B cell (primary cell): ENCODE results near the gene BLTP1. TPM values are rescaled to one million over a fixed set of nuclear protein-coding genes. Genes with fewer than 3 reads are reported as not detected.

Experiments
- ATAC-seq: fragments of 200-7000 bp; cut with Tn5 transposase; one replicate; pipeline ENCODE4 v1.10.0; 2021; ENCODE audit warnings: low read depth, mild to moderate bottlenecking, moderate number of reproducible peaks, moderate library complexity
- CTCF ChIA-PET: fragments of 350-600 bp; sonication (Branson Sonifier 250); formaldehyde crosslinking; loops from one replicate; lab custom pipeline; 2021; ENCODE audit warnings: antibody characterized with exemption, inconsistent platforms; lab: Charles Lee
- POLR2A ChIA-PET: fragments of 350-600 bp; sonication (Branson Sonifier 250); formaldehyde crosslinking; loops from one replicate; lab custom pipeline; 2021; ENCODE audit warnings: antibody characterized with exemption; lab: Charles Lee
- DNase-seq: peaks from one replicate; pipeline ENCODE4 v3.0.0; 2013
- H2AFZ ChIP-seq: 2 replicates; pipeline ENCODE4 v1.6.1; 2012; ENCODE audit warnings: mild to moderate bottlenecking, low read depth, low read length; ENCODE audit not compliant: insufficient read depth, poor library complexity, severe bottlenecking
- H3K27ac ChIP-seq, 2 donors: 1 replicate in 1 of 2; 2 replicates in 1 of 2; pipeline ENCODE4 v1.5.1; 2012 to 2013; ENCODE audit warnings: low read length in 2 of 2, mild to moderate bottlenecking in 2 of 2, moderate library complexity in 1 of 2
- H3K27me3 ChIP-seq, 4 experiments: fragments of 200-600 bp in 1 of 4; sonication (generic) in 1 of 4; replicated peaks in 1 of 4; 1 replicate in 2 of 4; 2 replicates in 2 of 4; pipeline versions ENCODE4 v1.6.1 to v1.7.0; 2013 to 2016; ENCODE audit warnings: low read length in 3 of 4, mild to moderate bottlenecking in 2 of 4, mixed read lengths in 1 of 4, moderate library complexity in 1 of 4; ENCODE audit not compliant: insufficient read depth in 4 of 4, control insufficient read depth in 3 of 4; ENCODE audit errors: control extremely low read depth in 1 of 4
- H3K36me3 ChIP-seq, 2 experiments: replicated peaks in 1 of 2; 1 replicate in 1 of 2; 2 replicates in 1 of 2; pipeline versions ENCODE4 v1.6.1 to v1.7.1; 2013; ENCODE audit warnings: low read length in 1 of 2; ENCODE audit not compliant: insufficient read depth in 2 of 2, control insufficient read depth in 1 of 2; ENCODE audit errors: control extremely low read depth in 1 of 2, extremely low read depth in 1 of 2
- H3K4me1 ChIP-seq, 2 donors: fragments of 200-600 bp in 1 of 2; sonication (generic) in 1 of 2; 1 replicate in 1 of 2; 2 replicates in 1 of 2; pipeline versions ENCODE4 v1.5.1 to v1.6.1; 2013 to 2017; ENCODE audit warnings: low read length in 2 of 2; ENCODE audit not compliant: control insufficient read depth in 2 of 2, insufficient read depth in 2 of 2
- H3K4me2 ChIP-seq: replicated peaks from 2 replicates; pipeline ENCODE3; 2012; ENCODE audit warnings: mild to moderate bottlenecking, low read depth, low read length; ENCODE audit not compliant: poor library complexity, severe bottlenecking
- H3K4me3 ChIP-seq, 5 experiments: fragments of 200-600 bp in 1 of 5; sonication (generic) in 1 of 5; 1 replicate in 3 of 5; 2 replicates in 2 of 5; pipeline versions ENCODE4 v1.5.1 to v1.7.0; 2011 to 2016; ENCODE audit warnings: low read length in 4 of 5, mild to moderate bottlenecking in 4 of 5, low read depth in 2 of 5, control low read depth in 1 of 5, moderate library complexity in 1 of 5; ENCODE audit not compliant: insufficient read depth in 1 of 5; ENCODE audit errors: control extremely low read depth in 1 of 5, extremely low read depth in 1 of 5
- H3K79me2 ChIP-seq: fragments of 200-600 bp; sonication (generic); one replicate; pipeline ENCODE4 v1.6.0; 2016; ENCODE audit warnings: low read length; ENCODE audit not compliant: control insufficient read depth, insufficient read depth
- H3K9ac ChIP-seq: fragments of 200-600 bp; sonication (generic); 2 replicates; pipeline ENCODE4 v1.6.1; 2017; ENCODE audit warnings: mild to moderate bottlenecking, low read length, moderate library complexity
- H3K9me3 ChIP-seq, 3 donors: one replicate each; pipeline versions ENCODE4 v1.6.1 to v1.7.1; 2013; ENCODE audit warnings: low read length in 2 of 3; ENCODE audit not compliant: control insufficient read depth in 2 of 3, insufficient read depth in 1 of 3; ENCODE audit errors: control extremely low read depth in 1 of 3
- H4K20me1 ChIP-seq: 2 replicates; pipeline ENCODE4 v1.6.0; 2012; ENCODE audit warnings: mild to moderate bottlenecking, low read length; ENCODE audit not compliant: insufficient read depth, control insufficient read depth, poor library complexity, severe bottlenecking
- H3K27ac Mint-ChIP-seq: one replicate; pipeline ENCODE4 v1.8.0; 2021; ENCODE audit warnings: mixed read lengths
- H3K27me3 Mint-ChIP-seq: one replicate; pipeline ENCODE4 v1.8.0; 2021; ENCODE audit warnings: mixed read lengths
- H3K4me1 Mint-ChIP-seq: one replicate; pipeline ENCODE4 v1.8.0; 2021; ENCODE audit warnings: mixed read lengths
- H3K4me3 Mint-ChIP-seq: one replicate; pipeline ENCODE4 v1.8.0; 2021; ENCODE audit warnings: mixed read lengths
- H3K9me3 Mint-ChIP-seq: one replicate; pipeline ENCODE4 v1.8.0; 2022; ENCODE audit warnings: mixed read lengths; ENCODE audit not compliant: insufficient read depth
- CTCF ChIP-seq: fragments of 200-600 bp; IDR thresholded peaks from one replicate; pipeline ENCODE4 v1.8.0; 2022; ENCODE audit warnings: antibody characterized with exemption, mild to moderate bottlenecking
- EZH2 ChIP-seq: IDR thresholded peaks from 2 replicates; pipeline ENCODE4 v1.6.1; 2012; ENCODE audit warnings: borderline replicate concordance, low read depth, mild to moderate bottlenecking, moderate library complexity, low read length; ENCODE audit not compliant: insufficient read depth, poor library complexity, severe bottlenecking
- WGBS: methylation state at CpG from one replicate; pipeline ENCODE4 v1.1.5; 2013; ENCODE audit warnings: missing lambda C conversion rate; ENCODE audit not compliant: insufficient coverage; 5-methylcytosine and 5-hydroxymethylcytosine counted together
- intact Hi-C: fragments of 100-400 bp; cut with micrococcal nuclease; formaldehyde crosslinking; loops from one replicate; pipeline ENCODE4 v1.10.0; 2022
- polyA plus RNA-seq: library from polyadenylated mRNA; depleted of rRNA; stranded (reverse); fragments of >200 nt; gene quantifications from 2 replicates; pipeline ENCODE4 v1.2.3, GENCODE V29; 2012
- total RNA-seq, 2 donors: library from RNA; stranded (reverse); fragments of 120-200 nt in 1 of 2; gene quantifications; 1 replicate in 1 of 2; 2 replicates in 1 of 2; pipeline versions ENCODE4 v1.2.3 to v1.2.4, GENCODE V29; 2013 to 2022

Gene BLTP1
- total and polyA plus RNA-seq, 2 donors (not counting 1 experiment from before 2014, with no cell fraction given), result 24.5 to 86.3 TPM

DNA sequence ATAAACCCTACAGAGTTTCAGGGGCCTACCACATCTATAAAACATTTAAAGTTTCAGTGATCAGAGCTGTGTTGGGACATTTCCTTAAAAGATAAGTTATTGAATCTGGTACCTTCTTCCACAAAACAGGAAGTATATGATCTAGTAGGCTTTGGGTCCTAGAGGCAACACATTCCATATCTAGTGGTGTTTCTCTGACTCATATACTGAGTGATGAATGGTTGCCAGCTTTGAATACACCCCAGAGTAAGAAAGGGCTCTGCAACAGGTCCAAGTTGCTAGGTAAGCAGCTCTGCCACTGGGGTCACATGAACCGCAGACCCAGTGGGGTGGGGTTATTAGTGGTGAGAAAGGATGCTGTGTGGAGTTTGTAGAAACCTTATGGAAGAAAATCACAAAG, 32.4 kb upstream of the BLTP1 start:
- Histone ChIP-seq H4K20me1 (no peaks in the 10 kb centered on the region), H3K27ac (no peak overlapping the region), H3K27me3 (no peaks in the 10 kb centered on the region), H3K4me2 (no peak overlapping the region), H3K9me3 (peaks cover 0 to 3% (median 1%) of the 10 kb centered on the region in 3 donors), H3K36me3 (no peaks in the 10 kb centered on the region), H3K9ac (no peak overlapping the region), H3K79me2 (no peaks in the 10 kb centered on the region), H2AFZ (no peak overlapping the region), H3K4me3 (no peak overlapping the region), H3K4me1 (no peaks in the 10 kb centered on the region)
- POLR2A ChIA-PET, result no interaction called here
- H3K27ac Mint-ChIP-seq, result no peak overlapping the region
- peaks cover 3% of the 10 kb centered on the region for H3K27me3 Mint-ChIP-seq
- DNase-seq (no peak), ATAC-seq (no peak)
- TF ChIP-seq EZH2 (no peak), CTCF (no peak)
- no peaks in the 10 kb centered on the region for H3K9me3 Mint-ChIP-seq
- no peak overlapping the region for H3K4me3 Mint-ChIP-seq
- CTCF ChIA-PET, result no interaction called here
- intact Hi-C loops, result no loop called here
- 89% methylated on average over 1 of the region's 1 CpG for WGBS
- no peaks in the 10 kb centered on the region for H3K4me1 Mint-ChIP-seq

DNA sequence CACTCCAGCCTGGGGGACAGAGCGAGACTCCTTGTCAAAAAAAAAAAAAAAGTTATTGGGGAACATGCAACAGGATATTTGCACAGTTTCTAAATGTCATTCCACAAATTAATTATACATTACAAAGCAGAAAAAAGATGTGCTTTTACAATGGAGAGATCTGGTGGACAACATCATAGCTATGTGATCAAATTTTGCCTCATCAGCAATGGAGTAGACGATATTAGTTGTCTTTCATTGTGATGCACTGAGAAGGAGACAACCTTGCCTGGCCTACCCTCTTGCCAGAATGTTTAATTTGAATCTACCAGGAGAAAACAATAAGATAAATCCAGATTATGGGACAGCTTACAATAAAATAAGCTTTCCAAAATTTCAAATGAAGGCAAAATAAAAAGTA, 30.5 kb upstream of the BLTP1 start:
- no peak overlapping the region for H2AFZ ChIP-seq
- H3K4me3 ChIP-seq, result no peak overlapping the region
- H3K4me3 Mint-ChIP-seq, result no peak overlapping the region
- ChIA-PET POLR2A (no interaction called here), CTCF (no interaction called here)
- no peaks in the 10 kb centered on the region for H3K79me2 ChIP-seq
- no peak for DNase-seq
- H3K27me3 Mint-ChIP-seq, result peaks cover 3% of the 10 kb centered on the region
- TF ChIP-seq EZH2 (no peak), CTCF (no peak)
- H3K36me3 ChIP-seq, result no peaks in the 10 kb centered on the region
- no peak for ATAC-seq
- no peak overlapping the region for H3K27ac ChIP-seq
- intact Hi-C loops, result no loop called here
- no peak overlapping the region for H3K27ac Mint-ChIP-seq
- no peaks in the 10 kb centered on the region for H3K4me1 Mint-ChIP-seq
- no peaks in the 10 kb centered on the region for H3K27me3 ChIP-seq
- no peak overlapping the region for H3K9ac ChIP-seq
- no peaks in the 10 kb centered on the region for H3K9me3 Mint-ChIP-seq
- H3K4me2 ChIP-seq, result no peak overlapping the region
- no peaks in the 10 kb centered on the region for H4K20me1 ChIP-seq
- peaks cover 0 to 3% (median 1%) of the 10 kb centered on the region in 3 donors for H3K9me3 ChIP-seq
- no CpG with 5 or more reads among the region's 2 CpGs for WGBS
- H3K4me1 ChIP-seq, result no peaks in the 10 kb centered on the region
